ENCODE results near the gene CKS2.
"Not testable (repeated sequence)": the region's sequence is repeated elsewhere in the genome, so short reads cannot be mapped to it uniquely, and the experiment has no call there.

Gene CKS2

DNA sequence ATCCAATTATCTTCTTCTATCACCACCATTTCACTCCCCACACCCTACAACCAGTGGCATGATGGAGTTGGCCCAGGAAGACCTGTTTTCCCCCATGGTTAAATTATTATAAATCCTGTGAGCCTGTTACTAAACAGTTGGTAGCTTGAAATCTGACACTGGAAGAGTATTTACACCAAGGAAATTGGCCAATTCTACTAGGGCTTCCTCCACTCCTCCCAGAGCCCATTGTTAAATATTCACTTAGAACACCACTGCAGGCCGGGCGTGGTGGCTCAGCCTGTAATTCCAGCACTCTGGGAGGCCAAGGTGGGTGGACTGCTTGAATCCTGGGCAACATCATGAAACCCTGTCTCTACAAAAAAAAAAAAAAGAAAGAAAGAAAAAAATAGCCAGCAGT lies 32.4 kb upstream of the CKS2 start:
- TF ChIP-seq, protein P1, sequence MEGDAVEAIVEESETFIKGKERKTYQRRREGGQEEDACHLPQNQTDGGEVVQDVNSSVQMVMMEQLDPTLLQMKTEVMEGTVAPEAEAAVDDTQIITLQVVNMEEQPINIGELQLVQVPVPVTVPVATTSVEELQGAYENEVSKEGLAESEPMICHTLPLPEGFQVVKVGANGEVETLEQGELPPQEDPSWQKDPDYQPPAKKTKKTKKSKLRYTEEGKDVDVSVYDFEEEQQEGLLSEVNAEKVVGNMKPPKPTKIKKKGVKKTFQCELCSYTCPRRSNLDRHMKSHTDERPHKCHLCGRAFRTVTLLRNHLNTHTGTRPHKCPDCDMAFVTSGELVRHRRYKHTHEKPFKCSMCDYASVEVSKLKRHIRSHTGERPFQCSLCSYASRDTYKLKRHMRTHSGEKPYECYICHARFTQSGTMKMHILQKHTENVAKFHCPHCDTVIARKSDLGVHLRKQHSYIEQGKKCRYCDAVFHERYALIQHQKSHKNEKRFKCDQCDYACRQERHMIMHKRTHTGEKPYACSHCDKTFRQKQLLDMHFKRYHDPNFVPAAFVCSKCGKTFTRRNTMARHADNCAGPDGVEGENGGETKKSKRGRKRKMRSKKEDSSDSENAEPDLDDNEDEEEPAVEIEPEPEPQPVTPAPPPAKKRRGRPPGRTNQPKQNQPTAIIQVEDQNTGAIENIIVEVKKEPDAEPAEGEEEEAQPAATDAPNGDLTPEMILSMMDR (IDR thresholded peaks at IDR 0.05; ENCODE audit: borderline replicate concordance, control extremely low read depth, extremely low read depth, insufficient read depth, missing control alignments): no peak
- no peak for DNase-seq (ENCODE audit: low spot score)
- in situ Hi-C loops (cut with MboI; ENCODE audit: low sequenced_read_pairs, unreplicated experiment): loop anchor here (10.0 kb wide), 1 partner anchor 84 kb away; no protein-coding TSS in a partner anchor

GRCh38 chr9:89278997-89279739 lies 31.8 kb upstream of the CKS2 start:
- peak; percentile 55 for DNase-seq (ENCODE audit: low spot score)
- in situ Hi-C loops (cut with MboI; ENCODE audit: low sequenced_read_pairs, unreplicated experiment): loop anchor here (10.0 kb wide), 1 partner anchor 84 kb away; no protein-coding TSS in a partner anchor
- TF ChIP-seq, protein P1 (IDR thresholded peaks at IDR 0.05; ENCODE audit: borderline replicate concordance, control extremely low read depth, extremely low read depth, insufficient read depth, missing control alignments): peak; percentile 33

GRCh38 chr9:89281106-89281505 lies 29.9 kb upstream of the CKS2 start:
- TF ChIP-seq, protein P1 (IDR thresholded peaks at IDR 0.05; ENCODE audit: borderline replicate concordance, control extremely low read depth, extremely low read depth, insufficient read depth, missing control alignments): no peak

DNA sequence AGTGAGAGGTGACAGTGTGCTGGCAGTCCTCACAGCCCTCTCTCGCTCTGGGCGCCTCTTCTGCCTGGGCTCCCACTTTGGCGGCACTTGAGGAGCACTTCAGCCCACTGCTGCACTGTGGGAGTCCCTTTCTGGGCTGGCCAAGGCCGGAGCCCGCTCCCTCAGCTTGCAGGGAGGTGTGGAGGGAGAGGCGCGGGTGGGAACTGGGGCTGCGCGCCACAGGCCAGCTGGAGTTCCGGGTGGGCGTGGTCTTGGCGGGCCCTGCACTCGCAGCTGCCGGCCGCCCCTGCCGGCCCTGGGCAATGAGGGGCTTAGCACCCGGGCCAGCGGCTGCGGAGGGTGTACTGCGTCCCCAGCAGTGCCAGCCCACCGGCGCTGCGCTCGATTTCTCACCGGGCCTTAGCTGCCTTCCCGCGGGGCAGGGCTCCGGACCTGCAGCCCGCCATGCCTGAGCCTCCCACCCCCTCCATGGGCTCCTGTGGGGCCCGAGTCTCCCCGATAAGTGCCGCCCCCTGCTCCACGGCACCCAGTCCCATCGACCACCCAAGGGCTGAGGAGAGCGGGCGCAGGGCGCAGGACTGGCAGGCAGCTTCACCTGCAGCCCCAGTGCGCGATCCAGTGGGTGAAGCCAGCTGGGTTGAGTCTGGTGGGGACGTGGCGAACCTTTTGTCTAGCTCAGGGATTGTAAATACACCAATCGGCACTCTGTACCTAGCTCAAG lies 28.6 kb upstream of the CKS2 start:
- in situ Hi-C loops (cut with MboI; ENCODE audit: low sequenced_read_pairs, unreplicated experiment); DNase-seq (ENCODE audit: low spot score): not testable (repeated sequence)

More at GRCh38 chr9:89281106-89281505, 29.9 kb upstream of the CKS2 start:
- in situ Hi-C loops (cut with MboI; ENCODE audit: low sequenced_read_pairs, unreplicated experiment): no loop called here
- no peak for DNase-seq (ENCODE audit: low spot score)

DNA sequence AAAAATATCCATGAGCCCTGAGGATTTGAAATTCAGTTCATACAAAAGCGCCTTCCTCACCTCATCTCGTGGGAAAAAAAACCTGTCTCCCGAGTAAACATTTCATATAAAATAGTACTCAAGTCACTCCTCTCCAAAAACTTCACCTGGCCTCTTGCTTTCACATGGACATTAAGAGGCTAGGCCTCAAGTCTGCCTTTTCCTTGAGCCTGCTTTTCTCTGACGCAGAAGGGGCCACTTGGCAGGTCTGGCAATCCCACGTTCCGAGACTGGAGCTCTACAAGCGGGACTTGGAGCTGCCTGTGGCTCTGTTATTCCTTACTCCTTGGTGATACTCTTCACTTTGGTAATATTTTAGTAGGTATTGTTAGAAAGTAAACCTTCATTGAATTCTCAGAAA lies 26.9 kb upstream of the CKS2 start:
- TF ChIP-seq, protein P1 (IDR thresholded peaks at IDR 0.05; ENCODE audit: borderline replicate concordance, control extremely low read depth, extremely low read depth, insufficient read depth, missing control alignments): no peak
- in situ Hi-C loops (cut with MboI; ENCODE audit: low sequenced_read_pairs, unreplicated experiment): no loop called here
- DNase-seq (ENCODE audit: low spot score): no peak

- no peak for DNase-seq (ENCODE audit: low spot score)
- TF ChIP-seq, protein P1 (IDR thresholded peaks at IDR 0.05; ENCODE audit: borderline replicate concordance, control extremely low read depth, extremely low read depth, insufficient read depth, missing control alignments): no peak
- in situ Hi-C loops (cut with MboI; ENCODE audit: low sequenced_read_pairs, unreplicated experiment): no loop called here
Observed at GRCh38 chr9:89291741-89292140, 19.3 kb upstream of the CKS2 start.

GRCh38 chr9:89293014-89293413 lies 18.0 kb upstream of the CKS2 start:
- in situ Hi-C loops (cut with MboI; ENCODE audit: low sequenced_read_pairs, unreplicated experiment): no loop called here
- TF ChIP-seq, protein P1 (IDR thresholded peaks at IDR 0.05; ENCODE audit: borderline replicate concordance, control extremely low read depth, extremely low read depth, insufficient read depth, missing control alignments): no peak
- no peak for DNase-seq (ENCODE audit: low spot score)
